GM12872 (cell line): ENCODE data around the gene LONRF2.

ENCODE experiments used
- TF ChIP-seq, protein P1 (sequence below): IDR thresholded peaks from 3 replicates; pipeline ENCODE4 v1.5.1; 2011; ENCODE audit warnings: low read depth, mild to moderate bottlenecking, low read length, moderate library complexity; ENCODE audit not compliant: insufficient read depth

The LONRF2 gene

DNA sequence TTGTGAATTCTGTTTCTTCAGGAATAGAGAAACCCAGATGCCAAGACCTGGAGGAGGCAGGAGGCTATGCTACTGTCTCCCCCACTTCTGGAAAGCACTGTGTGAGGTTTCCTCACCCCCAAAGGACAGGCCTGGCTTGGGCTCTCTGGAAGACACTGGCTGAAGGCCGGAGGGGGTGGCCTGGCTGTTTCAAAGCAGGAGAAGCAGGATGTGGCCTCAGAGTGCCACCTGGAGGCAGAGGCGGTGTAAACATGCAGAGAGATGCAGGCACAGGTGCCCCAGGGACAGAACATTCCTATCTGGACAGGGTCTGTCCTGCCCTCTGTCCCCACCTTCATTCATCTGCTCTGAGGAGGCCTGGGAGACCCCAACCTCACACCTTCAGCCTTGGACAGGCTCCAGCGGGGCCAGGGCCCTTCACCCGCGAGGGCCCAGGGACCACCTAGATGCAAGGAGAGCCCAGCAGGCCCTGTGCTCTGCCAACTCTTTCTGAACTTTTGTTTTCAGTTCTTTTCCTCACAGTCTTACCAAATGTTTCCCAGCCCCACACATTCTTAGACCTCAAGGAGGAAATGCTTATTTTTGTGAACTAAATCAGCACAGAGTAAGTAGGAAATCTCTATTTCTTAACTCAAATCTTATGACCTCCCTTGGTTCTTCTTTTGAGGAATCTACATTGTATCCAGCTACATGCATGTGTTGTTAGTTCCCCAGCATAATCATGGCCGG is 79.2 kb downstream of the LONRF2 start:
- TF ChIP-seq, protein P1, sequence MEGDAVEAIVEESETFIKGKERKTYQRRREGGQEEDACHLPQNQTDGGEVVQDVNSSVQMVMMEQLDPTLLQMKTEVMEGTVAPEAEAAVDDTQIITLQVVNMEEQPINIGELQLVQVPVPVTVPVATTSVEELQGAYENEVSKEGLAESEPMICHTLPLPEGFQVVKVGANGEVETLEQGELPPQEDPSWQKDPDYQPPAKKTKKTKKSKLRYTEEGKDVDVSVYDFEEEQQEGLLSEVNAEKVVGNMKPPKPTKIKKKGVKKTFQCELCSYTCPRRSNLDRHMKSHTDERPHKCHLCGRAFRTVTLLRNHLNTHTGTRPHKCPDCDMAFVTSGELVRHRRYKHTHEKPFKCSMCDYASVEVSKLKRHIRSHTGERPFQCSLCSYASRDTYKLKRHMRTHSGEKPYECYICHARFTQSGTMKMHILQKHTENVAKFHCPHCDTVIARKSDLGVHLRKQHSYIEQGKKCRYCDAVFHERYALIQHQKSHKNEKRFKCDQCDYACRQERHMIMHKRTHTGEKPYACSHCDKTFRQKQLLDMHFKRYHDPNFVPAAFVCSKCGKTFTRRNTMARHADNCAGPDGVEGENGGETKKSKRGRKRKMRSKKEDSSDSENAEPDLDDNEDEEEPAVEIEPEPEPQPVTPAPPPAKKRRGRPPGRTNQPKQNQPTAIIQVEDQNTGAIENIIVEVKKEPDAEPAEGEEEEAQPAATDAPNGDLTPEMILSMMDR, result peak; percentile 89

DNA sequence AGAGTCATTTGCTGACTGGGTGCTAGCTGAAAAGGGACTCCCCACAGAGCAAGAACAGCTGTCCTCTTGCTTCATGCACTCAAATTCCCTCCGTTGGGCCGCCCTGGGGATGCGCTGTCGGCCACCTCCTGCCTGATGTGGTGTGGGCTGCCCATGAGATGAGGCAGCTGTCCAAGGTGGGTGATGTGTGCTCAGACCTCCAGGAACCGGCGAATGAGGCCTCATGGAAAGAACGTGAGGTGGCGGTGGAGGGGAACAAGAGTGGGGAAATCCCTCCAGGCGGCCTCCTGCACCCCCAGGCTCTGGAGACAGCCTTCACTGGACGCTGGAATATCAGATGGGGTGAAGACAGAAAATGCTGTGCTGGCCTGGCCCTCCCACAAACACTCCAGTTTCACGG is 79.8 kb downstream of the LONRF2 start:
- TF ChIP-seq, protein P1, result no peak

GRCh38 chr2:100241236-100241635 is 81.1 kb downstream of the LONRF2 start:
- TF ChIP-seq, protein P1, result no peak

DNA sequence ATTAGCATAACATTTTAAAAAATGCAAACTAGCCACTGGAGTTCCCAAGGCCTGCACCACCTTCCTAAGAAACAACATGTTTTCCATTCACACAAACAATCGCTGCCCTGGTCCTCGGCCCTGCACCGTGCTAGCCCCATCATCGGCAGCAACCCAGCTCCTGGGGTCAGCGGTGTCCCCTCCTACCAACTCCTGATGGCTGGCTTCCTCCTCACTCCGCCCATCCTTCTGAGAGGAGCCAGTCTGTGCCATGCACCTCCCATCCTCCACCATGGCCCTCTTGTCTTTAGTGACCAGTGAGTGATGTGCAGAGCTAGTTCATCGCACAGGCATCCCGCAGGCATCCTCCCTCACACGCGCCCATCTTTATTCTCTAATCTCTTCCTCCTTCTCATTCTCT is 81.9 kb downstream of the LONRF2 start:
- TF ChIP-seq, protein P1, result no peak

DNA sequence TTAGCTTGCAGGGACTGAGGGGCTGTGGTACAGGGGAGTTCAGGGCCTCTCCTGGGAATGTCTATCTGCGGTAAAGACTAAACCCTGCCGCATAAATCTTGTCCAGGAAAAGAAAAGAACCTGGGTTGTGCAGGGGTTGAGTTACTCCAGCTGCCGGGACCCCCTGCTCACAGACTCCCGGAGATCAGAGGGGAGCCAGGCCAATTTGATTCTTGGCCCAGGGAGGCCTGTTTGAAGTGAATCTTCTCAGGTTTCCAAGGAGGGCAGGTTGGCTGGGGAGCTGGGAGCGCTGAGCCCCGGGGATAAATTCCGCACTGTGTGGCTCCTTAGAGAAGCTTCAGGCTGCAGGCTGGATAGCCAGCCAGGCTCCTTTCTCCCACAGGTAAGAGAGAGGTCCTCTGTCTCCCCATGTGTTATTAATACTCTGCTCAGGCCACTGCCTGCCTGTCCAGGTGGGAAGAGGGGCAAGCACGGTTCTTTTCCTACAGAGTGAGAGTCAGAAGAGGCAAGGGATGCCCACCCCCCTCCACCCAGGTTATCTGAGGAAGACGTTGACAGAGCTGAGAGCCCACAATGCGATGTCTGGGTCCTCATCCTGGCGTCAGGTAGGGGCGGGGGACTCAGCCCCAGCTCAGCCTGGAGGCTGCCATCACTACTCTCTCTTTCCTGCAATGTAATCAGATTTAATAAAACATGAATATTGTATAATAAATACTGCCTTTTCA is 82.7 kb downstream of the LONRF2 start:
- TF ChIP-seq, protein P1, result no peak

DNA sequence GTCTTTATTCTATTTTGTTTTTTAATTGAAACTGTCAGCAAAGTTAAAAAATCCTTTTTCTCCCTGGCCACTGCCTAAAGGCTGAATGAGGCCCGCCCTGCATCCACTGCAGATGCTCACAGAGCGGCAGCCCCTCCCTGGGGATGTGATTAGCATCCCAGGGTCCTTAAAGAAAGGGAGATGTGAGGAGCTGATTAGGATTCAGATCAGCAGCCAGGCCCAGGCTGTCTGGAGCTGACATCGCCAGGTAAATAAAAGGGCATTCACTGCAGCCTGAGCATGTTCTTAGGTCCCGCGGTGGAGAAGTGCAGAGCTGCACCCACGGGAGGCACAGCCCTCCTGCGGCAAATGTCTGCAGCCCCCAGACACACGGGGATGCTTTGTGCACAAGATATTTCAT is 83.8 kb downstream of the LONRF2 start:
- TF ChIP-seq, protein P1, result no peak

DNA sequence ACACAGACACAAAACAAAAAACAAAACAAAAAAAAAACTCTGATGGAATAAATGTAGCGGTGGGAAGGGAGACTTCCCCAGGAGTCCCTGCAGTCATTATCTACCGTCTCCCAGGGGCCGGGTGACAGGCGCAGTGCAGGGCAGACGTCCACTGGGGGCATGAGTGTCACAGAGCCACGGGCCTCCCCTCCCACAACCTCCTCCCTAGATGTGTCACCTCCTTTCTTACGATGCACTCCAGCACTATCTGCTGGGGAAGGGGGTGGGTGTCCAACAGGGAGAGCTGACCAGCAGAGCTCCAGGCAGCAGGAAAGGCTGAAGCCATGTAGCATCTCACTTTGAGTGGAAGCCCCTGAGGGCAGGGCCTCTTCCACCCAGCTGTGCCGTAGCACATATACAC is 84.5 kb downstream of the LONRF2 start:
- TF ChIP-seq, protein P1, result peak; percentile 18; the same call in 1 of the 3 replicates
